H1 (cell line): ENCODE measurements around the gene VEPH1.

Source experiments
- BACH1 ChIP-seq: IDR thresholded peaks from 2 replicates; pipeline ENCODE4 v1.6.1; 2012; ENCODE audit warnings: low read length, improper control_type of control experiment
- CBX5 ChIP-seq: fragments of 300-800, 300-1000 bp; sonication (generic); IDR thresholded peaks from 2 replicates; pipeline ENCODE4 v1.7.1; 2016; ENCODE audit warnings: antibody characterized with exemption, low read length, low read depth
- CHD2 ChIP-seq: IDR thresholded peaks from 2 replicates; pipeline ENCODE4 v1.6.1; 2012; ENCODE audit warnings: low read length, improper control_type of control experiment
- CREB1 ChIP-seq: IDR thresholded peaks from 2 replicates; pipeline ENCODE4 v1.6.1; 2012; ENCODE audit warnings: inconsistent platforms
- EP300 ChIP-seq, 2 experiments: IDR thresholded peaks; 1 replicate in 1 of 2; 2 replicates in 1 of 2; pipeline ENCODE4 v1.6.1; 2011 to 2012; ENCODE audit warnings: low read depth in 2 of 2, low read length in 2 of 2, mild to moderate bottlenecking in 2 of 2, borderline replicate concordance in 1 of 2, inconsistent platforms in 1 of 2, moderate library complexity in 1 of 2
- JUN ChIP-seq: IDR thresholded peaks from 2 replicates; pipeline ENCODE4 v1.6.1; 2011; ENCODE audit warnings: low read depth, mild to moderate bottlenecking, improper control_type of control experiment, low read length
- JUND ChIP-seq: IDR thresholded peaks from 2 replicates; pipeline ENCODE4 v1.6.1; 2011; ENCODE audit warnings: mild to moderate bottlenecking, improper control_type of control experiment, low read length
- MAFK ChIP-seq: IDR thresholded peaks from 2 replicates; pipeline ENCODE4 v1.6.1; 2012; ENCODE audit warnings: low read depth, mild to moderate bottlenecking, improper control_type of control experiment, low read length
- POLR2A ChIP-seq, 2 experiments: IDR thresholded peaks; 1 replicate in 1 of 2; 2 replicates in 1 of 2; pipeline ENCODE4 v1.6.1; 2011; ENCODE audit warnings: low read depth in 2 of 2, low read length in 2 of 2, mild to moderate bottlenecking in 2 of 2; ENCODE audit errors: control extremely low read depth in 1 of 2
- POLR2AphosphoS5 ChIP-seq: IDR thresholded peaks from 2 replicates; pipeline ENCODE4 v1.6.1; 2011; ENCODE audit warnings: low read depth, low read length
- TF ChIP-seq, protein P1 (sequence below), 3 experiments: IDR thresholded peaks; 1 replicate in 2 of 3; 2 replicates in 1 of 3; pipeline versions ENCODE4 v1.5.1 to v1.6.1; 2011; ENCODE audit warnings: low read length in 3 of 3, mild to moderate bottlenecking in 3 of 3, inconsistent platforms in 2 of 3, low read depth in 1 of 3, moderate library complexity in 1 of 3; ENCODE audit not compliant: insufficient read depth in 1 of 3; ENCODE audit errors: control extremely low read depth in 1 of 3
- TF ChIP-seq, protein P2 (sequence below): IDR thresholded peaks from 2 replicates; pipeline ENCODE4 v1.6.1; 2012; ENCODE audit warnings: low read length, inconsistent platforms
- TF ChIP-seq, protein P3 (sequence below): IDR thresholded peaks from 2 replicates; pipeline ENCODE4 v1.6.1; 2011; ENCODE audit warnings: low read length, improper control_type of control experiment

DNA sequence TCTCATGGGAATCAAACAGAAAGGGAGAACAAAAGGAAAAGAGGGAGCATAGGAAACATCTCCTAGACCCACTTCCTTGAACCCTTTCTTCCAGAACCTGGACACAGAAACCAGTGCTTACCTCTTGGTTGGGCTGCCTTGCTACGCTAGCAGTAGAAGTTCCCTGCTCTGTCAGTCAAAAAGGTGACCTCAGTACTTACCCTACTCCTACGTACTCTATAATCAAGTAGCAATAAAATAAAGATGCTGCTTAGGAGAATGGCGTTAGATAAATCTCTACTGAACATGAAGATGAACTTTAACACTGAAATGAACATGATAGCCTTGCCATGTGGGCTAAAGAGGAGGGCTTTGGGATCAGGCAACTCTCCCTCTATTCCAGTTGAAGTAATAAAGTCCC, 7.4 kb downstream of the VEPH1 start:
- TF ChIP-seq, protein P1, sequence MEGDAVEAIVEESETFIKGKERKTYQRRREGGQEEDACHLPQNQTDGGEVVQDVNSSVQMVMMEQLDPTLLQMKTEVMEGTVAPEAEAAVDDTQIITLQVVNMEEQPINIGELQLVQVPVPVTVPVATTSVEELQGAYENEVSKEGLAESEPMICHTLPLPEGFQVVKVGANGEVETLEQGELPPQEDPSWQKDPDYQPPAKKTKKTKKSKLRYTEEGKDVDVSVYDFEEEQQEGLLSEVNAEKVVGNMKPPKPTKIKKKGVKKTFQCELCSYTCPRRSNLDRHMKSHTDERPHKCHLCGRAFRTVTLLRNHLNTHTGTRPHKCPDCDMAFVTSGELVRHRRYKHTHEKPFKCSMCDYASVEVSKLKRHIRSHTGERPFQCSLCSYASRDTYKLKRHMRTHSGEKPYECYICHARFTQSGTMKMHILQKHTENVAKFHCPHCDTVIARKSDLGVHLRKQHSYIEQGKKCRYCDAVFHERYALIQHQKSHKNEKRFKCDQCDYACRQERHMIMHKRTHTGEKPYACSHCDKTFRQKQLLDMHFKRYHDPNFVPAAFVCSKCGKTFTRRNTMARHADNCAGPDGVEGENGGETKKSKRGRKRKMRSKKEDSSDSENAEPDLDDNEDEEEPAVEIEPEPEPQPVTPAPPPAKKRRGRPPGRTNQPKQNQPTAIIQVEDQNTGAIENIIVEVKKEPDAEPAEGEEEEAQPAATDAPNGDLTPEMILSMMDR (IDR thresholded peaks at IDR 0.05; ENCODE audit: control extremely low read depth in 1 of 3, insufficient read depth in 1 of 3, low read depth in 1 of 3, low read length in 3 of 3): no peak
- TF ChIP-seq CHD2 (no peak), BACH1 (no peak), POLR2A (IDR thresholded peaks at IDR 0.05; ENCODE audit: control extremely low read depth in 1 of 2, low read depth in 2 of 2, low read length in 2 of 2) (no peak), CREB1 (no peak), JUND (no peak), POLR2AphosphoS5 (no peak), JUN (no peak), MAFK (no peak), EP300 (IDR thresholded peaks at IDR 0.05; ENCODE audit: borderline replicate concordance in 1 of 2, low read depth in 2 of 2, low read length in 2 of 2) (no peak), CBX5 (no peak)
- TF ChIP-seq, protein P2, sequence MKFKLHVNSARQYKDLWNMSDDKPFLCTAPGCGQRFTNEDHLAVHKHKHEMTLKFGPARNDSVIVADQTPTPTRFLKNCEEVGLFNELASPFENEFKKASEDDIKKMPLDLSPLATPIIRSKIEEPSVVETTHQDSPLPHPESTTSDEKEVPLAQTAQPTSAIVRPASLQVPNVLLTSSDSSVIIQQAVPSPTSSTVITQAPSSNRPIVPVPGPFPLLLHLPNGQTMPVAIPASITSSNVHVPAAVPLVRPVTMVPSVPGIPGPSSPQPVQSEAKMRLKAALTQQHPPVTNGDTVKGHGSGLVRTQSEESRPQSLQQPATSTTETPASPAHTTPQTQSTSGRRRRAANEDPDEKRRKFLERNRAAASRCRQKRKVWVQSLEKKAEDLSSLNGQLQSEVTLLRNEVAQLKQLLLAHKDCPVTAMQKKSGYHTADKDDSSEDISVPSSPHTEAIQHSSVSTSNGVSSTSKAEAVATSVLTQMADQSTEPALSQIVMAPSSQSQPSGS: no peak
- TF ChIP-seq, protein P3, sequence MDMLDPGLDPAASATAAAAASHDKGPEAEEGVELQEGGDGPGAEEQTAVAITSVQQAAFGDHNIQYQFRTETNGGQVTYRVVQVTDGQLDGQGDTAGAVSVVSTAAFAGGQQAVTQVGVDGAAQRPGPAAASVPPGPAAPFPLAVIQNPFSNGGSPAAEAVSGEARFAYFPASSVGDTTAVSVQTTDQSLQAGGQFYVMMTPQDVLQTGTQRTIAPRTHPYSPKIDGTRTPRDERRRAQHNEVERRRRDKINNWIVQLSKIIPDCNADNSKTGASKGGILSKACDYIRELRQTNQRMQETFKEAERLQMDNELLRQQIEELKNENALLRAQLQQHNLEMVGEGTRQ: no peak
